GM23338 (cell line): ENCODE results near the gene ERMP1. TPM values are rescaled to one million over a fixed set of nuclear protein-coding genes. Genes with fewer than 3 reads are reported as not detected.

Experiments used
- ATAC-seq: fragments of 200-7000 bp; cut with Tn5 transposase; 3 replicates; pipeline ENCODE4 v1.9.1; 2020
- DNase-seq: peaks from one replicate; pipeline ENCODE4 v3.0.0-alpha.2; 2015; ENCODE audit warnings: low spot score
- H2AFZ ChIP-seq: fragments of 200-600 bp; sonication (generic); 2 replicates; pipeline ENCODE4 v1.8.0; 2016; ENCODE audit warnings: antibody characterized with exemption, mild to moderate bottlenecking, moderate library complexity
- H3F3A ChIP-seq: fragments of 200-600 bp; sonication (generic); replicated peaks from 2 replicates; pipeline ENCODE4 v1.8.0; 2017; ENCODE audit warnings: antibody characterized with exemption, mixed run types, low read depth
- H3K27ac ChIP-seq: fragments of 200-600 bp; sonication (generic); 2 replicates; pipeline ENCODE4 v1.6.1; 2016; ENCODE audit warnings: low read depth
- H3K27me3 ChIP-seq: fragments of 200-600 bp; sonication (generic); 2 replicates; pipeline ENCODE4 v1.8.0; 2016; ENCODE audit warnings: mild to moderate bottlenecking, mixed run types, moderate library complexity; ENCODE audit not compliant: insufficient read depth
- H3K36me3 ChIP-seq: fragments of 200-600 bp; sonication (generic); 2 replicates; pipeline ENCODE4 v1.8.0; 2016; ENCODE audit warnings: mild to moderate bottlenecking; ENCODE audit not compliant: insufficient read depth
- H3K4me1 ChIP-seq: fragments of 200-600 bp; sonication (generic); 2 replicates; pipeline ENCODE4 v1.8.0; 2016; ENCODE audit warnings: mild to moderate bottlenecking, moderate library complexity; ENCODE audit not compliant: insufficient read depth
- H3K4me2 ChIP-seq: fragments of 200-600 bp; sonication (generic); 2 replicates; pipeline ENCODE4 v1.7.1; 2017; ENCODE audit warnings: mixed run types
- H3K4me3 ChIP-seq: fragments of 200-600 bp; sonication (generic); 2 replicates; pipeline ENCODE4 v1.6.1; 2016; ENCODE audit warnings: mixed run types
- H3K79me2 ChIP-seq: fragments of 200-600 bp; sonication (generic); replicated peaks from 2 replicates; pipeline ENCODE4 v1.8.0; 2017; ENCODE audit warnings: mild to moderate bottlenecking; ENCODE audit not compliant: insufficient read depth
- H3K9me2 ChIP-seq: fragments of 200-600 bp; sonication (generic); 2 replicates; pipeline ENCODE4 v1.8.0; 2017; ENCODE audit not compliant: insufficient read depth
- H4K20me1 ChIP-seq: fragments of 200-600 bp; sonication (generic); replicated peaks from 2 replicates; pipeline ENCODE4 v1.8.0; 2017; ENCODE audit warnings: mild to moderate bottlenecking; ENCODE audit not compliant: insufficient read depth
- H3K27ac Mint-ChIP-seq: 2 replicates; pipeline ENCODE4 v1.8.0; 2020; ENCODE audit warnings: inconsistent platforms, mild to moderate bottlenecking, moderate library complexity, mixed read lengths
- H3K27me3 Mint-ChIP-seq: 3 replicates; pipeline ENCODE4 v1.8.0; 2022; ENCODE audit warnings: low read depth, mild to moderate bottlenecking, moderate library complexity, mixed read lengths, inconsistent platforms; ENCODE audit not compliant: insufficient read depth, poor library complexity
- H3K36me3 Mint-ChIP-seq: 3 replicates; pipeline ENCODE4 v1.8.0; 2021; ENCODE audit warnings: low read depth, mild to moderate bottlenecking, inconsistent platforms, moderate library complexity, mixed read lengths
- H3K4me1 Mint-ChIP-seq: 3 replicates; pipeline ENCODE4 v1.8.0; 2020; ENCODE audit warnings: mild to moderate bottlenecking, inconsistent platforms, mixed read lengths
- H3K4me3 Mint-ChIP-seq: 3 replicates; pipeline ENCODE4 v1.8.0; 2021; ENCODE audit warnings: moderate library complexity, mild to moderate bottlenecking, inconsistent platforms, mixed read lengths
- H3K9me3 Mint-ChIP-seq: 3 replicates; pipeline ENCODE4 v1.8.0; 2020; ENCODE audit warnings: moderate library complexity, mild to moderate bottlenecking, inconsistent platforms, mixed read lengths
- CREB1 ChIP-seq: fragments of 250-450 bp; sonication (Bioruptor Pico); IDR thresholded peaks from 2 replicates; pipeline ENCODE4 v1.5.0; 2020; ENCODE audit warnings: low read depth, mild to moderate bottlenecking, moderate library complexity
- EZH2phosphoT487 ChIP-seq: fragments of 200-600 bp; sonication (generic); IDR thresholded peaks from one replicate; pipeline ENCODE4 v1.8.1; 2018; ENCODE audit warnings: antibody characterized with exemption; ENCODE audit not compliant: unreplicated experiment
- NANOG ChIP-seq: IDR thresholded peaks from 2 replicates; pipeline ENCODE4 v1.6.1; 2016; ENCODE audit warnings: antibody characterized with exemption, borderline replicate concordance
- POLR2AphosphoS5 ChIP-seq: IDR thresholded peaks from 2 replicates; pipeline ENCODE4 v1.6.1; 2016; ENCODE audit warnings: antibody characterized with exemption, low read depth
- polyA plus RNA-seq: library from polyadenylated mRNA; unstranded; fragments of >200 nt; fragmentation: Nextera tagmentation; extraction: Ambion mirVana; gene quantifications from 2 replicates; pipeline ENCODE4 v1.2.1, GENCODE V29; 2016
- total RNA-seq: library from RNA; depleted of rRNA; stranded (reverse); fragments of >200 nt; shearing (Covaris generic); gene quantifications from 2 replicates; pipeline ENCODE4 v1.2.3, GENCODE V29; 2014
- TF ChIP-seq, protein P1 (sequence below), 2 experiments: fragments of 200-600 bp in 1 of 2; sonication (generic) in 1 of 2; conservative IDR thresholded peaks; 2 replicates each; pipeline versions ENCODE4 v1.5.1 to v1.6.1; 2016 to 2017; ENCODE audit warnings: antibody characterized with exemption in 2 of 2, low read depth in 2 of 2, mild to moderate bottlenecking in 2 of 2, moderate library complexity in 1 of 2
- TF ChIP-seq, protein P2 (sequence below): IDR thresholded peaks from one replicate; pipeline ENCODE4 v1.6.1; 2018; ENCODE audit warnings: antibody characterized with exemption; ENCODE audit not compliant: unreplicated experiment
- TF ChIP-seq, protein P3 (sequence below): fragments of 250-450 bp; sonication (Bioruptor Pico); IDR thresholded peaks from 2 replicates; pipeline ENCODE4 v1.5.0; 2020; ENCODE audit warnings: mild to moderate bottlenecking, moderate library complexity

ERMP1 gene
- total and polyA plus RNA-seq, 2 experiments from 2014 or later: 5.3 to 23.4 TPM

DNA sequence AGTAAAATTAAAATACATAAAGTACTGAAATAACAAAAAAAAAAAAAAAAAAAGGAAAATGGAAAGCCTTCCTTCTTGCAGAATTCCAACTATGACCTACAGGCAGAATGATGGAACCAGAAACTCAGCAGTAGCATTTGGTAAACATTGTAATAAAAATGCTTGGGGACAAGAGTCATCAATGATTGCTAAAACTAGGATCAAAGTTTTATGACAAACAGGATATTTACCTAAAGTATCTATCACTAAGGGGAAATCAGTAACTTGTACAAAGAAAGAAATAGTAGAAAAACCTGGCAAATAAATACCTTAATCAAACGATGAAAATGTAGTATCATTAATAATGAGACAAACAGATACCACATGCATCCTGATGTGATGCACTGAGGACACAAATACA lies 17.5 kb downstream of the ERMP1 start (continued):
- TF ChIP-seq POLR2AphosphoS5: no peak
- TF ChIP-seq, protein P1, sequence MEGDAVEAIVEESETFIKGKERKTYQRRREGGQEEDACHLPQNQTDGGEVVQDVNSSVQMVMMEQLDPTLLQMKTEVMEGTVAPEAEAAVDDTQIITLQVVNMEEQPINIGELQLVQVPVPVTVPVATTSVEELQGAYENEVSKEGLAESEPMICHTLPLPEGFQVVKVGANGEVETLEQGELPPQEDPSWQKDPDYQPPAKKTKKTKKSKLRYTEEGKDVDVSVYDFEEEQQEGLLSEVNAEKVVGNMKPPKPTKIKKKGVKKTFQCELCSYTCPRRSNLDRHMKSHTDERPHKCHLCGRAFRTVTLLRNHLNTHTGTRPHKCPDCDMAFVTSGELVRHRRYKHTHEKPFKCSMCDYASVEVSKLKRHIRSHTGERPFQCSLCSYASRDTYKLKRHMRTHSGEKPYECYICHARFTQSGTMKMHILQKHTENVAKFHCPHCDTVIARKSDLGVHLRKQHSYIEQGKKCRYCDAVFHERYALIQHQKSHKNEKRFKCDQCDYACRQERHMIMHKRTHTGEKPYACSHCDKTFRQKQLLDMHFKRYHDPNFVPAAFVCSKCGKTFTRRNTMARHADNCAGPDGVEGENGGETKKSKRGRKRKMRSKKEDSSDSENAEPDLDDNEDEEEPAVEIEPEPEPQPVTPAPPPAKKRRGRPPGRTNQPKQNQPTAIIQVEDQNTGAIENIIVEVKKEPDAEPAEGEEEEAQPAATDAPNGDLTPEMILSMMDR (conservative IDR thresholded peaks at IDR 0.05; ENCODE audit: low read depth in 2 of 2): no peak
- no peak for TF ChIP-seq EZH2phosphoT487

DNA sequence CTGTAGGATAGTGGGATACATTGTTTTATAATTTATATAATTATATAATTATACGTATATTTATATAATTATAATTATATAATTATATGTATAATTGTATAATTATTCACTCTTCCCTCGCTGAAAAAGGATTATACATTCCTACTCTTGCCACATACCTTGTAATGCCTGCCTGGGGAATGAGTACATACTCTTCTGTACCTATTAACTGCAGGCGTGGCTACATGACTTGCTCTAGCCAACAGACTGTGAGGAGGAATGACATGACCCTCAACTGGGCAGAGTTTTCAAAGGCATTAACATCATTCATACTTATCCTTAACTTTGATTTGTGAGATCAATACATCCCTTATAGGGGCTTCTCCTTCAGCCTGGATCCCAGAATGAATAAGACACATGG lies 19.1 kb downstream of the ERMP1 start:
- Mint-ChIP-seq H3K9me3 (no peaks in the 10 kb centered on the region), H3K4me3 (no peak overlapping the region), H3K27ac (no peak overlapping the region), H3K36me3 (peaks cover 15% of the 10 kb centered on the region; the same call in 2 of the 3 replicates), H3K27me3 (no peaks in the 10 kb centered on the region), H3K4me1 (no peaks in the 10 kb centered on the region; the same call in 2 of the 3 replicates)
- Histone ChIP-seq H3K9me2 (no peaks in the 10 kb centered on the region), H3K27me3 (no peaks in the 10 kb centered on the region), H4K20me1 (no peaks in the 10 kb centered on the region), H3K27ac (no peak overlapping the region), H2AFZ (no peak overlapping the region), H3K36me3 (no peaks in the 10 kb centered on the region), H3K4me2 (no peak overlapping the region), H3K79me2 (no peaks in the 10 kb centered on the region), H3K4me1 (no peaks in the 10 kb centered on the region), H3K4me3 (no peak overlapping the region), H3F3A (no peaks in the 10 kb centered on the region)
- DNase-seq (no peak), ATAC-seq (no peak)
- TF ChIP-seq NANOG: no peak
- TF ChIP-seq, protein P2, sequence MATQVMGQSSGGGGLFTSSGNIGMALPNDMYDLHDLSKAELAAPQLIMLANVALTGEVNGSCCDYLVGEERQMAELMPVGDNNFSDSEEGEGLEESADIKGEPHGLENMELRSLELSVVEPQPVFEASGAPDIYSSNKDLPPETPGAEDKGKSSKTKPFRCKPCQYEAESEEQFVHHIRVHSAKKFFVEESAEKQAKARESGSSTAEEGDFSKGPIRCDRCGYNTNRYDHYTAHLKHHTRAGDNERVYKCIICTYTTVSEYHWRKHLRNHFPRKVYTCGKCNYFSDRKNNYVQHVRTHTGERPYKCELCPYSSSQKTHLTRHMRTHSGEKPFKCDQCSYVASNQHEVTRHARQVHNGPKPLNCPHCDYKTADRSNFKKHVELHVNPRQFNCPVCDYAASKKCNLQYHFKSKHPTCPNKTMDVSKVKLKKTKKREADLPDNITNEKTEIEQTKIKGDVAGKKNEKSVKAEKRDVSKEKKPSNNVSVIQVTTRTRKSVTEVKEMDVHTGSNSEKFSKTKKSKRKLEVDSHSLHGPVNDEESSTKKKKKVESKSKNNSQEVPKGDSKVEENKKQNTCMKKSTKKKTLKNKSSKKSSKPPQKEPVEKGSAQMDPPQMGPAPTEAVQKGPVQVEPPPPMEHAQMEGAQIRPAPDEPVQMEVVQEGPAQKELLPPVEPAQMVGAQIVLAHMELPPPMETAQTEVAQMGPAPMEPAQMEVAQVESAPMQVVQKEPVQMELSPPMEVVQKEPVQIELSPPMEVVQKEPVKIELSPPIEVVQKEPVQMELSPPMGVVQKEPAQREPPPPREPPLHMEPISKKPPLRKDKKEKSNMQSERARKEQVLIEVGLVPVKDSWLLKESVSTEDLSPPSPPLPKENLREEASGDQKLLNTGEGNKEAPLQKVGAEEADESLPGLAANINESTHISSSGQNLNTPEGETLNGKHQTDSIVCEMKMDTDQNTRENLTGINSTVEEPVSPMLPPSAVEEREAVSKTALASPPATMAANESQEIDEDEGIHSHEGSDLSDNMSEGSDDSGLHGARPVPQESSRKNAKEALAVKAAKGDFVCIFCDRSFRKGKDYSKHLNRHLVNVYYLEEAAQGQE: no peak
- TF ChIP-seq, protein P3, sequence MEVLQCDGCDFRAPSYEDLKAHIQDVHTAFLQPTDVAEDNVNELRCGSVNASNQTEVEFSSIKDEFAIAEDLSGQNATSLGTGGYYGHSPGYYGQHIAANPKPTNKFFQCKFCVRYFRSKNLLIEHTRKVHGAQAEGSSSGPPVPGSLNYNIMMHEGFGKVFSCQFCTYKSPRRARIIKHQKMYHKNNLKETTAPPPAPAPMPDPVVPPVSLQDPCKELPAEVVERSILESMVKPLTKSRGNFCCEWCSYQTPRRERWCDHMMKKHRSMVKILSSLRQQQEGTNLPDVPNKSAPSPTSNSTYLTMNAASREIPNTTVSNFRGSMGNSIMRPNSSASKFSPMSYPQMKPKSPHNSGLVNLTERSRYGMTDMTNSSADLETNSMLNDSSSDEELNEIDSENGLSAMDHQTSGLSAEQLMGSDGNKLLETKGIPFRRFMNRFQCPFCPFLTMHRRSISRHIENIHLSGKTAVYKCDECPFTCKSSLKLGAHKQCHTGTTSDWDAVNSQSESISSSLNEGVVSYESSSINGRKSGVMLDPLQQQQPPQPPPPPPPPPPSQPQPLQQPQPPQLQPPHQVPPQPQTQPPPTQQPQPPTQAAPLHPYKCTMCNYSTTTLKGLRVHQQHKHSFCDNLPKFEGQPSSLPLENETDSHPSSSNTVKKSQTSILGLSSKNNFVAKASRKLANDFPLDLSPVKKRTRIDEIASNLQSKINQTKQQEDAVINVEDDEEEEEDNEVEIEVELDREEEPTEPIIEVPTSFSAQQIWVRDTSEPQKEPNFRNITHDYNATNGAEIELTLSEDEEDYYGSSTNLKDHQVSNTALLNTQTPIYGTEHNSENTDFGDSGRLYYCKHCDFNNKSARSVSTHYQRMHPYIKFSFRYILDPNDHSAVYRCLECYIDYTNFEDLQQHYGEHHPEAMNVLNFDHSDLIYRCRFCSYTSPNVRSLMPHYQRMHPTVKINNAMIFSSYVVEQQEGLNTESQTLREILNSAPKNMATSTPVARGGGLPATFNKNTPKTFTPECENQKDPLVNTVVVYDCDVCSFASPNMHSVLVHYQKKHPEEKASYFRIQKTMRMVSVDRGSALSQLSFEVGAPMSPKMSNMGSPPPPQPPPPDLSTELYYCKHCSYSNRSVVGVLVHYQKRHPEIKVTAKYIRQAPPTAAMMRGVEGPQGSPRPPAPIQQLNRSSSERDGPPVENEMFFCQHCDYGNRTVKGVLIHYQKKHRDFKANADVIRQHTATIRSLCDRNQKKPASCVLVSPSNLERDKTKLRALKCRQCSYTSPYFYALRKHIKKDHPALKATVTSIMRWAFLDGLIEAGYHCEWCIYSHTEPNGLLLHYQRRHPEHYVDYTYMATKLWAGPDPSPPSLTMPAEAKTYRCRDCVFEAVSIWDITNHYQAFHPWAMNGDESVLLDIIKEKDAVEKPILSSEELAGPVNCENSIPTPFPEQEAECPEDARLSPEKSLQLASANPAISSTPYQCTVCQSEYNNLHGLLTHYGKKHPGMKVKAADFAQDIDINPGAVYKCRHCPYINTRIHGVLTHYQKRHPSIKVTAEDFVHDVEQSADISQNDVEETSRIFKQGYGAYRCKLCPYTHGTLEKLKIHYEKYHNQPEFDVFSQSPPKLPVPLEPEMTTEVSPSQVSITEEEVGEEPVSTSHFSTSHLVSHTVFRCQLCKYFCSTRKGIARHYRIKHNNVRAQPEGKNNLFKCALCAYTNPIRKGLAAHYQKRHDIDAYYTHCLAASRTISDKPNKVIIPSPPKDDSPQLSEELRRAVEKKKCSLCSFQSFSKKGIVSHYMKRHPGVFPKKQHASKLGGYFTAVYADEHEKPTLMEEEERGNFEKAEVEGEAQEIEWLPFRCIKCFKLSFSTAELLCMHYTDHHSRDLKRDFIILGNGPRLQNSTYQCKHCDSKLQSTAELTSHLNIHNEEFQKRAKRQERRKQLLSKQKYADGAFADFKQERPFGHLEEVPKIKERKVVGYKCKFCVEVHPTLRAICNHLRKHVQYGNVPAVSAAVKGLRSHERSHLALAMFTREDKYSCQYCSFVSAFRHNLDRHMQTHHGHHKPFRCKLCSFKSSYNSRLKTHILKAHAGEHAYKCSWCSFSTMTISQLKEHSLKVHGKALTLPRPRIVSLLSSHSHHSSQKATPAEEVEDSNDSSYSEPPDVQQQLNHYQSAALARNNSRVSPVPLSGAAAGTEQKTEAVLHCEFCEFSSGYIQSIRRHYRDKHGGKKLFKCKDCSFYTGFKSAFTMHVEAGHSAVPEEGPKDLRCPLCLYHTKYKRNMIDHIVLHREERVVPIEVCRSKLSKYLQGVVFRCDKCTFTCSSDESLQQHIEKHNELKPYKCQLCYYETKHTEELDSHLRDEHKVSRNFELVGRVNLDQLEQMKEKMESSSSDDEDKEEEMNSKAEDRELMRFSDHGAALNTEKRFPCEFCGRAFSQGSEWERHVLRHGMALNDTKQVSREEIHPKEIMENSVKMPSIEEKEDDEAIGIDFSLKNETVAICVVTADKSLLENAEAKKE (CRISPR knock-in tag): no peak
- no peak for TF ChIP-seq CREB1 (CRISPR knock-in tag)
- TF ChIP-seq, protein P1 (conservative IDR thresholded peaks at IDR 0.05; ENCODE audit: low read depth in 2 of 2): no peak
